ENCODE results near the gene DNASE1L2.

DNA sequence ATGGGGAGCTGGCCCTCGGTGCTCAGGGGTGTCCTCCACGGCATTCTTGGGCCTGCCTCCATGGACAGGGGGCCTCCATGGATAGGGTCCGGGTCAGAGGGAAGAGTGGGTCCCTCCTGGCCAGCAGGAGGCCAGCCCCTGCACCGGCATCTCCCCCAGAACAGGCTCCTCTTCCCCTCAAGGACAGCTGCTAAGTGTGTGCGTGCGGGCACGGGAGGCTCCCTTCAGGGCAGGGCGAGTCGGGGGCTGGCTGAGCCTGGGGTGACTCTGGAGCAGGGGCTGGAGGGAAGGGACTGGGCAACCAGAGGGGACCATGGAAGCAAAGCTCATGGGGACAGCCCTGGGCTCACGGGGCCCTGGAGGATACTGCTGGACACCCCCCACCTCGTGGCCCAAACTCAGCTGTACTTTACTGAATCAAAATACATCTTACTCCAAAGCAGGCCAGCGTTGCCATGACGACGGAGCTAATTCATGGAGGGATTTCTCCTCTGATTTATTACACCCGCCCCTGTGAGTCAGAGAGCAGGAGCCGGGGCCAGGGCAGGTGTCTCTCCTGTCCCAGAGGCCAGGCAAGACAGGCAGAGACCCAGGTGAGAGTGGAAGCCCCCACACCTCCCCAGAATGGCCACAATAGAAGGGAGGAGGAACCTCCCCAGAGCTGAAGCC lies 41.9 kb upstream of the DNASE1L2 start:
- TF ChIP-seq TCF7L2 (IDR thresholded peaks at IDR 0.05; ENCODE audit: borderline replicate concordance, low read depth, low read length) (no peak), ZNF138 (tag by site-specific recombination; IDR thresholded peaks at IDR 0.05; ENCODE audit: borderline replicate concordance) (no peak), ZNF169 (tag by site-specific recombination; IDR thresholded peaks at IDR 0.05) (no peak), ZBTB1 (tag by site-specific recombination; IDR thresholded peaks at IDR 0.05) (no peak), ZNF510 (tag by site-specific recombination; IDR thresholded peaks at IDR 0.05; ENCODE audit: insufficient replicate concordance) (no peak), OVOL3 (tag by site-specific recombination; IDR thresholded peaks at IDR 0.05) (no peak), ZFP41 (tag by site-specific recombination; IDR thresholded peaks at IDR 0.05; ENCODE audit: borderline replicate concordance) (no peak), ZIC2 (tag by site-specific recombination; IDR thresholded peaks at IDR 0.05) (no peak)
- TF ChIP-seq, protein P1, sequence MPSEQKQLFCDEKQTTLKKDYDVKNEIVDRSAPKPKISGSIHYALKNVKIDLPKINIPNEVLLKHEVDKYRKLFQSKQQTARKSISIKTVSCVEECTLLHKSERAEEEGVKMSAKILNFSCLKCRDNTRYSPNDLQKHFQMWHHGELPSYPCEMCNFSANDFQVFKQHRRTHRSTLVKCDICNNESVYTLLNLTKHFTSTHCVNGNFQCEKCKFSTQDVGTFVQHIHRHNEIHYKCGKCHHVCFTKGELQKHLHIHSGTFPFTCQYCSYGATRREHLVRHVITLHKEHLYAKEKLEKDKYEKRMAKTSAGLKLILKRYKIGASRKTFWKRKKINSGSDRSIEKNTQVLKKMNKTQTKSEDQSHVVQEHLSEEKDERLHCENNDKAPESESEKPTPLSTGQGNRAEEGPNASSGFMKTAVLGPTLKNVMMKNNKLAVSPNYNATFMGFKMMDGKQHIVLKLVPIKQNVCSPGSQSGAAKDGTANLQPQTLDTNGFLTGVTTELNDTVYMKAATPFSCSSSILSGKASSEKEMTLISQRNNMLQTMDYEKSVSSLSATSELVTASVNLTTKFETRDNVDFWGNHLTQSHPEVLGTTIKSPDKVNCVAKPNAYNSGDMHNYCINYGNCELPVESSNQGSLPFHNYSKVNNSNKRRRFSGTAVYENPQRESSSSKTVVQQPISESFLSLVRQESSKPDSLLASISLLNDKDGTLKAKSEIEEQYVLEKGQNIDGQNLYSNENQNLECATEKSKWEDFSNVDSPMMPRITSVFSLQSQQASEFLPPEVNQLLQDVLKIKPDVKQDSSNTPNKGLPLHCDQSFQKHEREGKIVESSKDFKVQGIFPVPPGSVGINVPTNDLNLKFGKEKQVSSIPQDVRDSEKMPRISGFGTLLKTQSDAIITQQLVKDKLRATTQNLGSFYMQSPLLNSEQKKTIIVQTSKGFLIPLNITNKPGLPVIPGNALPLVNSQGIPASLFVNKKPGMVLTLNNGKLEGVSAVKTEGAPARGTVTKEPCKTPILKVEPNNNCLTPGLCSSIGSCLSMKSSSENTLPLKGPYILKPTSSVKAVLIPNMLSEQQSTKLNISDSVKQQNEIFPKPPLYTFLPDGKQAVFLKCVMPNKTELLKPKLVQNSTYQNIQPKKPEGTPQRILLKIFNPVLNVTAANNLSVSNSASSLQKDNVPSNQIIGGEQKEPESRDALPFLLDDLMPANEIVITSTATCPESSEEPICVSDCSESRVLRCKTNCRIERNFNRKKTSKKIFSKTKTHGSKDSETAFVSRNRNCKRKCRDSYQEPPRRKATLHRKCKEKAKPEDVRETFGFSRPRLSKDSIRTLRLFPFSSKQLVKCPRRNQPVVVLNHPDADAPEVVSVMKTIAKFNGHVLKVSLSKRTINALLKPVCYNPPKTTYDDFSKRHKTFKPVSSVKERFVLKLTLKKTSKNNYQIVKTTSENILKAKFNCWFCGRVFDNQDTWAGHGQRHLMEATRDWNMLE (tag by site-specific recombination; conservative IDR thresholded peaks at IDR 0.05; ENCODE audit: low read depth): no peak
- TF ChIP-seq, protein P2, sequence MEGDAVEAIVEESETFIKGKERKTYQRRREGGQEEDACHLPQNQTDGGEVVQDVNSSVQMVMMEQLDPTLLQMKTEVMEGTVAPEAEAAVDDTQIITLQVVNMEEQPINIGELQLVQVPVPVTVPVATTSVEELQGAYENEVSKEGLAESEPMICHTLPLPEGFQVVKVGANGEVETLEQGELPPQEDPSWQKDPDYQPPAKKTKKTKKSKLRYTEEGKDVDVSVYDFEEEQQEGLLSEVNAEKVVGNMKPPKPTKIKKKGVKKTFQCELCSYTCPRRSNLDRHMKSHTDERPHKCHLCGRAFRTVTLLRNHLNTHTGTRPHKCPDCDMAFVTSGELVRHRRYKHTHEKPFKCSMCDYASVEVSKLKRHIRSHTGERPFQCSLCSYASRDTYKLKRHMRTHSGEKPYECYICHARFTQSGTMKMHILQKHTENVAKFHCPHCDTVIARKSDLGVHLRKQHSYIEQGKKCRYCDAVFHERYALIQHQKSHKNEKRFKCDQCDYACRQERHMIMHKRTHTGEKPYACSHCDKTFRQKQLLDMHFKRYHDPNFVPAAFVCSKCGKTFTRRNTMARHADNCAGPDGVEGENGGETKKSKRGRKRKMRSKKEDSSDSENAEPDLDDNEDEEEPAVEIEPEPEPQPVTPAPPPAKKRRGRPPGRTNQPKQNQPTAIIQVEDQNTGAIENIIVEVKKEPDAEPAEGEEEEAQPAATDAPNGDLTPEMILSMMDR (tag by site-specific recombination; IDR thresholded peaks at IDR 0.05): no peak

All from HEK293 (cell line).